ENCODE data around the gene VPS36. TPM values are rescaled to one million over a fixed set of nuclear protein-coding genes. Genes with fewer than 3 reads are reported as not detected.
A peak's percentile ranks its signal among the peaks of the same experiment; 100 is the strongest.

The VPS36 gene
- total RNA-seq, 1 experiment from 2014 or later: 29.2 TPM

DNA sequence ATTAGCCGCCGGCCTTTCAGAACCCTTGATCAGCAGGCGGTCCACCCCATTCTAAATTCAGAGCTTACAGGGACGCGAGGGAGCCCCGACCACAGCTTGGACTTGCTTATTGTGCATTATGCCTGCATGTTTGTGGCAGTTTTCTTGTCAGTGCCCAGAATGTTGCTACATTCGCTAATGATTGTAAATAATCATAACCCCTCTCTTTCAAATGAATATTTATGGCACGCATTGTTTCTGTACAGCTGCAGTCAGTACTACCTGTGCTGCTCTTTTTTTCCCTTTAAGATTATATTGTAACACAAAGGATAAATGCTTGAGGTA is 321 bp upstream of the VPS36 start:
- Histone ChIP-seq H4K8ac (replicated peaks; ENCODE audit: insufficient read length, low read depth, low read length) (no peak overlapping the region), H2BK5ac (ENCODE audit: insufficient read length, low read length) (no peak overlapping the region), H3K4me2 (ENCODE audit: insufficient read depth, insufficient read length, low read length) (no peak overlapping the region), H2AK5ac (ENCODE audit: insufficient read length, low read length) (no peak overlapping the region), H4K91ac (ENCODE audit: insufficient read length, low read depth, low read length) (no peak overlapping the region), H2BK15ac (ENCODE audit: low read depth, low read length) (no peak overlapping the region), H2AFZ (ENCODE audit: low read length) (no peak overlapping the region), H2BK12ac (ENCODE audit: insufficient read length, low read depth, low read length) (no peak overlapping the region), H2BK20ac (ENCODE audit: low read depth, low read length, poor library complexity, severe bottlenecking) (no peak overlapping the region), H4K20me1 (ENCODE audit: control insufficient read depth, insufficient read depth, insufficient read length) (no peaks in the 10 kb centered on the region), H3K9ac (ENCODE audit: extremely low read depth, insufficient read length, low read length) (no peak overlapping the region), H3K56ac (ENCODE audit: insufficient read length, low read depth, low read length) (no peak overlapping the region), H3K27ac (ENCODE audit: insufficient read length, low read depth, low read length) (no peak overlapping the region), H3K4ac (ENCODE audit: low read depth, low read length) (no peak overlapping the region), H3K9me3 (ENCODE audit: control insufficient read depth, low read depth, low read length) (no peaks in the 10 kb centered on the region), H2BK120ac (ENCODE audit: low read depth, low read length, poor library complexity, severe bottlenecking) (no peak overlapping the region), H3T11ph (ENCODE audit: low read length) (no peak overlapping the region), H3K79me2 (ENCODE audit: insufficient read depth, low read length) (peaks cover 12% of the 10 kb centered on the region; the same call in 1 of the 2 replicates), H3K23me2 (ENCODE audit: insufficient read length, low read depth, low read length, poor library complexity, severe bottlenecking) (peaks cover 10% of the 10 kb centered on the region), H3K14ac (ENCODE audit: insufficient read depth, low read length) (no peak overlapping the region), H3K18ac (ENCODE audit: insufficient read length, low read depth, low read length) (no peak overlapping the region), H3K79me1 (ENCODE audit: insufficient read depth, low read depth, low read length, poor library complexity, severe bottlenecking) (no peaks in the 10 kb centered on the region), H3K23ac (ENCODE audit: insufficient read length, low read depth, low read length) (no peak overlapping the region), H4K5ac (ENCODE audit: insufficient read length, low read depth, low read length) (no peak overlapping the region), H3K4me1 (ENCODE audit: insufficient read depth, low read length) (no peaks in the 10 kb centered on the region; the same call in 1 of the 2 replicates), H3K27me3 (ENCODE audit: insufficient read depth, low read length) (no peaks in the 10 kb centered on the region)
- Mint-ChIP-seq H3K9me3 (no peaks in the 10 kb centered on the region; a peak in 2 of 5 replicates), H3K4me1 (peaks cover 23 to 28% of the 10 kb centered on the region in 2 experiments), H3K4me3 (peak overlapping the region; percentile 76 to 83), H3K27me3 (ENCODE audit: low read depth) (no peaks in the 10 kb centered on the region; the same call in 1 of the 2 replicates), H3K27ac (no peak overlapping the region), H3K36me3 (ENCODE audit: insufficient read depth in 1 of 3, low read depth in 3 of 3) (peaks cover 0 to 8% (median 0%) of the 10 kb centered on the region in 3 experiments; a peak in 2 of 7 replicates)
- no CpG with 5 or more reads among the region's 8 CpGs for WGBS (ENCODE audit: extremely low coverage, insufficient read length, low lambda C conversion rate)
- no peak; the same call in 1 of the 3 replicates for TF ChIP-seq CTCF (conservative IDR thresholded peaks at IDR 0.05)
- DNase-seq: no peak
